HG03196 (cell line): ENCODE measurements around the gene FUT7.
"Not testable (repeated sequence)": the region's sequence is repeated elsewhere in the genome, so short reads cannot be mapped to it uniquely, and the experiment has no call there.

ENCODE experiments used
- ATAC-seq: cut with Tn5 transposase; IDR thresholded peaks from one replicate; pipeline ENCODE4 v1.9.1; 2021; ENCODE audit not compliant: unreplicated experiment

Gene FUT7

GRCh38 chr9:137034709-137035506 is 3.0 kb upstream of the FUT7 start:
- peak; percentile 56 for ATAC-seq

GRCh38 chr9:137034039-137034708 is 2.3 kb upstream of the FUT7 start:
- no peak for ATAC-seq

GRCh38 chr9:137033481-137033880 is 1.6 kb upstream of the FUT7 start:
- ATAC-seq = not testable (repeated sequence)

- no peak for ATAC-seq
Measured at GRCh38 chr9:137032858-137033257, 970 bp upstream of the FUT7 start.

GRCh38 chr9:137030538-137031527 is 1.1 kb downstream of the FUT7 start:
- ATAC-seq = no peak

GRCh38 chr9:137030006-137030405 is 1.9 kb downstream of the FUT7 start:
- no peak for ATAC-seq

- ATAC-seq = no peak
Measured at GRCh38 chr9:137029058-137029936, 2.6 kb downstream of the FUT7 start.

GRCh38 chr9:137028263-137029057 is 3.4 kb downstream of the FUT7 start:
- ATAC-seq = peak; percentile 35

GRCh38 chr9:137027369-137028262 is 4.3 kb downstream of the FUT7 start, which contains the start of gene ABCA2:
ABCA2 (minus strand) TSS chr9:137028237; CDS start chr9:137028140, 97 bp downstream.
- ATAC-seq = no peak

- ATAC-seq = no peak
Measured at GRCh38 chr9:137026828-137027227, 5.1 kb downstream of the FUT7 start.

GRCh38 chr9:137026384-137026783 is 5.5 kb downstream of the FUT7 start:
- no peak for ATAC-seq

- ATAC-seq = no peak
Measured at GRCh38 chr9:137025517-137025966, 6.3 kb downstream of the FUT7 start.

- no peak for ATAC-seq
Measured at GRCh38 chr9:137023583-137023991, 8.3 kb downstream of the FUT7 start.

GRCh38 chr9:137023157-137023556 is 8.7 kb downstream of the FUT7 start:
- ATAC-seq = no peak

GRCh38 chr9:137022662-137023008 is 9.3 kb downstream of the FUT7 start:
- ATAC-seq = no peak

- no peak for ATAC-seq
Measured at GRCh38 chr9:137021979-137022661, 9.8 kb downstream of the FUT7 start.

GRCh38 chr9:137021568-137021978 is 10.3 kb downstream of the FUT7 start:
- no peak for ATAC-seq
